HL-60 (cell line): ENCODE results near the gene ANO2.
A peak's percentile ranks its signal among the peaks of the same experiment; 100 is the strongest.

Source experiments
- DNase-seq, 2 experiments: peaks; one replicate each; pipeline ENCODE4 v3.0.0-alpha.2; 2010 to 2020; ENCODE audit warnings: low read depth in 1 of 2, low spot score in 1 of 2
- H3K27ac ChIP-seq: fragments of 250-450 bp; sonication (Bioruptor Pico); replicated peaks from 2 replicates; pipeline ENCODE4 v1.5.1; 2020; ENCODE audit warnings: mild to moderate bottlenecking, moderate library complexity
- H3K27me3 ChIP-seq: fragments of 250-450 bp; sonication (Bioruptor Pico); 2 replicates; pipeline ENCODE4 v1.5.1; 2021; ENCODE audit warnings: mild to moderate bottlenecking, moderate library complexity; ENCODE audit not compliant: insufficient read depth, poor library complexity, severe bottlenecking
- H3K4me3 ChIP-seq: replicated peaks from 2 replicates; pipeline ENCODE4 v1.5.1; 2011; ENCODE audit warnings: mild to moderate bottlenecking, control low read depth, low read length; ENCODE audit not compliant: insufficient read depth
- GABPA ChIP-seq: IDR thresholded peaks from 2 replicates; pipeline ENCODE4 v1.6.1; 2012; ENCODE audit warnings: low read depth
- POLR2AphosphoS5 ChIP-seq: IDR thresholded peaks from 2 replicates; pipeline ENCODE4 v1.6.1; 2012; ENCODE audit warnings: low read depth
- REST ChIP-seq: IDR thresholded peaks from 2 replicates; pipeline ENCODE4 v1.6.1; 2012; ENCODE audit warnings: low read depth; ENCODE audit not compliant: insufficient replicate concordance
- SPI1 ChIP-seq: IDR thresholded peaks from 2 replicates; pipeline ENCODE4 v1.6.1; 2012; ENCODE audit warnings: low read depth, mild to moderate bottlenecking, borderline replicate concordance
- TF ChIP-seq, protein P1 (sequence below): IDR thresholded peaks from one replicate; pipeline ENCODE4 v1.5.1; 2011; ENCODE audit warnings: low read length, control low read depth, inconsistent platforms; ENCODE audit not compliant: insufficient read depth

The ANO2 gene

DNA sequence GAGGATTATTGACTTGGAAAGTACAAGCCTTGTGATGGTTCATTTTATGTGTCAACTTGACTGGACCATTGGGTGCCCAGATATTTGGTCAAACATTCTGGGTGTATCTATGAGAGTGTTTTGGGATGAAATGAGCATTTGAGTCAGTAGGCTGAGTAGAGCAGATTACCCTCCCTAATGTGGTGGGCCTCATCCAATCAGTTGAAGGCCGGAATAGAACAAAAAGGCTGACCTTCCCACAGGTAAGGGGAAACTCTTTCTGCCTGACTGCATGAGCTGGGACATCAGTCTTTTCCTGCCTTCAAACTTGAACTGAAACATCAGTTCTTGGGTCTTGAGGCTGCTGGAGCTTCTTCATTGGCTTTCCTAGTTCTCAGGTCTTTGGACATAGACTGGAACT, 98.1 kb downstream of the ANO2 start:
- no peak overlapping the region for H3K4me3 ChIP-seq
- no peaks in the 10 kb centered on the region for H3K27me3 ChIP-seq
- TF ChIP-seq, protein P1, sequence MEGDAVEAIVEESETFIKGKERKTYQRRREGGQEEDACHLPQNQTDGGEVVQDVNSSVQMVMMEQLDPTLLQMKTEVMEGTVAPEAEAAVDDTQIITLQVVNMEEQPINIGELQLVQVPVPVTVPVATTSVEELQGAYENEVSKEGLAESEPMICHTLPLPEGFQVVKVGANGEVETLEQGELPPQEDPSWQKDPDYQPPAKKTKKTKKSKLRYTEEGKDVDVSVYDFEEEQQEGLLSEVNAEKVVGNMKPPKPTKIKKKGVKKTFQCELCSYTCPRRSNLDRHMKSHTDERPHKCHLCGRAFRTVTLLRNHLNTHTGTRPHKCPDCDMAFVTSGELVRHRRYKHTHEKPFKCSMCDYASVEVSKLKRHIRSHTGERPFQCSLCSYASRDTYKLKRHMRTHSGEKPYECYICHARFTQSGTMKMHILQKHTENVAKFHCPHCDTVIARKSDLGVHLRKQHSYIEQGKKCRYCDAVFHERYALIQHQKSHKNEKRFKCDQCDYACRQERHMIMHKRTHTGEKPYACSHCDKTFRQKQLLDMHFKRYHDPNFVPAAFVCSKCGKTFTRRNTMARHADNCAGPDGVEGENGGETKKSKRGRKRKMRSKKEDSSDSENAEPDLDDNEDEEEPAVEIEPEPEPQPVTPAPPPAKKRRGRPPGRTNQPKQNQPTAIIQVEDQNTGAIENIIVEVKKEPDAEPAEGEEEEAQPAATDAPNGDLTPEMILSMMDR: no peak
- no peak for TF ChIP-seq POLR2AphosphoS5
- no peak for TF ChIP-seq GABPA
- no peak for TF ChIP-seq SPI1
- no peak for TF ChIP-seq REST
- DNase-seq: no peak
- H3K27ac ChIP-seq: no peak overlapping the region

- Histone ChIP-seq H3K27ac (no peak overlapping the region), H3K27me3 (no peaks in the 10 kb centered on the region), H3K4me3 (no peak overlapping the region)
- DNase-seq: no peak
- TF ChIP-seq SPI1 (no peak), REST (no peak), POLR2AphosphoS5 (no peak), GABPA (no peak)
- TF ChIP-seq, protein P1: no peak
These were observed 104.1 kb downstream of the ANO2 start for GRCh38 chr12:5840944-5841343.

GRCh38 chr12:5830111-5830510, 114.9 kb downstream of the ANO2 start:
- no peak overlapping the region for H3K4me3 ChIP-seq
- H3K27me3 ChIP-seq: peaks cover 2% of the 10 kb centered on the region
- no peak overlapping the region for H3K27ac ChIP-seq
- TF ChIP-seq SPI1 (no peak), POLR2AphosphoS5 (no peak), GABPA (no peak), REST (no peak)
- TF ChIP-seq, protein P1: no peak
- DNase-seq: peak; percentile 2 to 25
